GM19467 (cell line): Measurements from ENCODE around the gene HIVEP2.
A peak's percentile ranks its signal among the peaks of the same experiment; 100 is the strongest.

Source experiments
- ATAC-seq: cut with Tn5 transposase; IDR thresholded peaks from one replicate; pipeline ENCODE4 v1.9.1; 2021; ENCODE audit warnings: mild to moderate bottlenecking, moderate library complexity; ENCODE audit not compliant: unreplicated experiment

The HIVEP2 gene

DNA sequence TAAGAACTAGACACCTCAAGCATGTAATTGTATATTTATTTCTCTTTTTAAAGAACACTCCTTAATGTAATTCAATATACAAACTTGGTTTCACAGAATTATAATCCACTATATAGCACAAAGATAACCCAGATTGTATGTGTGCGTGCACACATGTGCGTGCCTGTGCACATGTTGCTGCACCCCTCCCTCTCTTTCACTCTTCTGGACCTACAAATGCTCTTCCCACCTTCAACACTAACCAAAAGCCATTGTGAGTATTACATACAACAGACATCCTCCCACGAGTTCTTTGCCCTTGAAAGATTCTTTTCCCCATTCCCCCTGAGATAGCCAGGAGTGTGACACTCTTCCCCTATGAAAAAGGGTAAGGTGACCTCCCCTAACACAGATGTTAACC is 193.5 kb downstream of the HIVEP2 start:
- ATAC-seq: no peak

DNA sequence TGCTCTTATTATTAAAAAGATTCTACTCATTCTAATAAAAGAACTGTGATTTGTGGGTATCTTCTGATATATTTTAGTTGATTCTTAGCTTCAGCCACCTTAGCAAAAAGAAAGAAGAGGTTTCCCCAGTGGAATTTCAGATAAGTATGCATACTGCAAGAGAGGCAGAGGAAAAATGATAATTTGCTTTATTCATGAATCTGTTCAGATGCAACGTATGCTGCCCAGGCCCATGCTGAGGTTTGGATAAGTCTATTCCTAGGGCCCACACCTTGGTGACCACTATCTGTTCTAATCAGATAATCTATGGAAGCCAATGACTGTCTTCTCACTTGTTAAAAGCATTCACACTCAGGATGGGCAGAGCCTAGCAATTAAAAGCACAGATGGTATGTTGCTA is 194.0 kb downstream of the HIVEP2 start:
- no peak for ATAC-seq

DNA sequence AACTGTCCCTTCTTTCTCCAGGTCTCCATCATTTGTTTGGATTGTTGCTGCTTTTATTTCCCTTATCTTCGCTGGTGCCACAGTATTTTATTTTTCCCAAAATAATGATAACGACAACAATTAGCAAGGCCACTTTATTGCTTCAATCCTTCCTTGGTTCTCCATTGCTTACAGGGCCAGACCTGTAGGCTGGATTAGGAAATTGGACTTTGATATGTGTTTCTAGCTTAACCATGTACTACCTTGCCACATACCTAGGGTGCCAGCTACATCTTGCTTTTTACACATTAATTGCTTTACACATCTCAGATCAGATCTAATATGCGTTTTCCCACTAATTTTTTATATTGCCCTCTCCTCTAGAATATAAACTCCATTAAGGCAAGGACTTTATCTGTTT is 195.4 kb downstream of the HIVEP2 start:
- no peak for ATAC-seq

DNA sequence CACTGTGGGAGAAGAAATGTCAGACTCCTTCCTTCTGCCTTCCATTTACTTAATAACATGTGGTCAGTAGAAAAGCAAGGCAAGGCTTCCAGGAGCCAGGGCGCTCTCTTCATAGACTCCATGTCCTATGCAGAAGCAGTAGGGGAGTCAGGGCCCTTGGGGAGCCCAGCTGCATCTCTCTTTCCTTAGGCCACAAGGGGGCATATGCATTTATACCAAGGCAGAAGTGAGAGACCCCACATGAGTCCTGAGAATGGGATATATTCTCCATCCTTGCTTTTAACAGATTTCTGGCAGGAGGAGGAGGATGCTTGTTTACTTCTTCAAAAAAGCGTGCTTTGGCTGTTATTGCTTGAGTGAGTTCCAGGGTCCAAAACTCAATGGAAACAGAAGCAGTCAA is 198.5 kb downstream of the HIVEP2 start:
- peak; percentile 84 for ATAC-seq

DNA sequence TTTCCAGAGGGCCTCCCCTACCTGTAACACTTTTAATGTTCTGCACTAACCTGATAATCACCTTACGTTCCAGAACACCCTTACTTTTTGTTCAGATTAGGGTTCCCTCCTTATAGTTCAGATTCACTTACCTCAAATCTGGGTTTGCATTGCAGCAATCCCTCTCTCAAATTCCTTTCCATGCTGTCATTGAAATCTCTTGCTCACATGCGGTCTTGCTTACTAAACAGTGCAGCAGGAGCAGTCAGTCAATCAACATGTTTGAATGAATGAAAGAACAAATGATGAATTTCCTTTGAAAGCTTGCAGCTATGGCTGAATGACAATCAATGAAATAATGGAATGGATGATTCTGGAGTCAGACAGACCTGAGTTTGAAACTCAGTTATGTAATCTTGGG is 200.1 kb downstream of the HIVEP2 start:
- ATAC-seq: no peak

DNA sequence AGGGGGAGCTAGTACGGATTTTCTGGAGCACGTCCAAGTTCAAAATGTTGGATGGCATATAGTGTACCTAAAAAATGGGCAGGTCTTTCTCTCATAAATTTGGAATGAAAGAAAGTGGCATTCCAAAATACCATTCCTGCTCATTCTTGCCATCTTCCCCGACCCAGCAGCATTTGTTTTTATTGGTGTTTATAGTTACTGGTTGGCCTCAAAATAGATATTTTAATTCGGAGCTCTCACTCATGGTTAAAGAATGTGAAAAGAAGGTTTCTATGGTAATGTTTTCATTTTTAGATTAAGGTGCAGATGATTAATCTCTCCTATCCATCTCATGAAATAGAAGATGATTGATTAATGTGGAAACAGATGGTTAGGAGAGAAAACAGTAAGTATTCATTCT is 204.5 kb downstream of the HIVEP2 start:
- ATAC-seq: no peak

DNA sequence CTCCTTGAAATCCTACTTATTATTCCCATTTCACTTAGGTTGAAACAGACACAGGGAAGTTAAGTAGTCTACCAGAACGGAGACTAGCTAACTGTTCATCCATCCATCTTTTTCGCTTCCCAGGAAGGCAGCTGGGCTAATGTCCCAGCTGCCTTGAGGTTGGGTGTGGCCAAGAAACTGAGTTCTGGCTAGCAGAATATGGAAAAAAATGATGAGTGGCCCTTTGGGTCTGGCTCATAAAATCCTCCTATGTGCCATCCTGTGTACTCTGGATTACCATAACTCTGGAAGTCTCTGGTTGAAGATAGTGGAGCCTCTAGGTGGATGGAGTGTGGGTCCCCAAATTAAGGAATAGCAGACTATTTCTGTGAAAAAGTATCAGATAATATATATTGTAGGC is 206.2 kb downstream of the HIVEP2 start:
- no peak for ATAC-seq

DNA sequence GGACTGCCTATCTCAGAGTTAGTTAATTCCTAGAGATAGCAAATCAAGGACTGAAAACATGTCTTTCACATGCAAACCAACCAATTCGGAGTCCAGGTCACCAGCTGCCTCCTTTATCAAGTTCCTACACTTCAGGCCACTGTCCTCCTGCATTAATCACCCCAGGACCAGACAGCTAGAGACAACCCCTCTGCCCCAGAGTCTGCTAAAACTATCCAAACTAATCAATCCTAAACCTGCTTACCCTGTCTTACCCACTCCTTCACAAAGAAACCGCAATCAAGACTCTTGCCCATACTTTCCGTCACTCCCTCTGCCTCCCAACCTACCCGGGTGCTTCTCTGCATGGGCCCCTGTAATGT is 207.0 kb downstream of the HIVEP2 start:
- no peak for ATAC-seq

DNA sequence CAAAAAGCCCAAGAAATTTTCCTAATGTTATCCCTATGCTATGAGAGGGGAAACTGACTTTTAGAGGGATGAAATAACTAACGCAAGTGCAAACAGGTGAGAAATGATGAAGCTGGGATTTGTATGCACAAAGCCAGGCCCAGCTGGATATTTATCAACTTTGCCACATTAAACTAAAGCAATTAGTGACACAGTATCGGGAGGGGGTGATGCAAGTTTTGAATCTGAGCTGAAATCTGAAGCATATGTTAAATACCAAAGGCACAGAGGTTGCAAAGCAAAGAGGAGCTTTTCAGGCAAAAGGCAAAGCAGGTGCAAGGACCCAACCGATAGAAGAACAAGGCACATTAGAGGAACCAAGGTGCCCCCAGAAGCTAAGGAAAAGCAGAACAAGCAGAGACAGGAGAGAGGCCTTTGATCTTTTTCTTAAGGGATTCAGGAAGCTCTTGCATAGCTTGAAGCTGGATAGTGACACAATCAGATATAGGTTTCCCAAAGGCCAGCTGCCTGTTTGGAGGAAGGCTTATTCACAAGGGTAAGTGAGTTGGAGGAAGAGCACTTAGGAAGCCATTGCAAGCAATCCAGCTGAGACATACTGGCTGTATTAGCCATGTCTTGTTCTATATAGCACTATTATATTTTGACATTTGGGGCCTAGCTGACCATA is 207.5 kb downstream of the HIVEP2 start:
- no peak for ATAC-seq

DNA sequence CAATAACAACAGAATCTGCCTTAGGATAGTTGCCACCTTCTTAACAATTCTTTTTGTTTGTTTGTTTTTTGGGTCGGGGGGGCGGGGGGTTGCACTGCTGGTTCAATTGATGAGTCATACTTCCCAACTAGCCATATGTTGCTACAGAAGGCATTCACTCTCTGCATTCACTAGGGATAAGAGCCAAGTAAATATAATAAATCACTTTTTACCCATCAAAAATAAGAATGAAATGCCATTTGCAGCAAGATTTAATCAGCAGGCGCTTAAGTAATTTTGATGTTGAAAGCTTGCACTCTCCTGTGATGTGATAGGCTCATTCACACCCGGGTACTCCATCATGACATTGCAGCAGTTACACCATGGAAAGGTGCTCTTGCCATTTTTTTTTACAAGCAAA is 209.8 kb downstream of the HIVEP2 start:
- ATAC-seq: no peak

DNA sequence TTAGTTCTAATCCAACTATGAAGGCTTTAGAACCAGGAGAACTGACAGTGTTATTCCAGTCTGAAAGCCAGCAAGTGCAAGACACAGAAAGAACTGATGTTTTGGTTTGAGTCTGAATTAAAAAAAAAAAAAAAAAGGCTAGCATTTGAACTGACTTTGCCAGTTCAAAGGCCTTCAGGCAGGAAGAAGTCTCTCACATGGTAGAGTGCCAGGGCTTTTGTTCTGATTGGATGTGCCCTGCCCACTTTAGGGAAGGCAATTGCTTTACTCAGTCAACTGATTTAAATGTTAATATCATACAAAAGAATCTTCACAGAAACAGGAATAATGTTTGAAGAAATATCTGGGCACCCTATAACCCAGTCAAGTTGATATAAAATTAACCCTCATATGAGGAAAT is 212.2 kb downstream of the HIVEP2 start:
- no peak for ATAC-seq

DNA sequence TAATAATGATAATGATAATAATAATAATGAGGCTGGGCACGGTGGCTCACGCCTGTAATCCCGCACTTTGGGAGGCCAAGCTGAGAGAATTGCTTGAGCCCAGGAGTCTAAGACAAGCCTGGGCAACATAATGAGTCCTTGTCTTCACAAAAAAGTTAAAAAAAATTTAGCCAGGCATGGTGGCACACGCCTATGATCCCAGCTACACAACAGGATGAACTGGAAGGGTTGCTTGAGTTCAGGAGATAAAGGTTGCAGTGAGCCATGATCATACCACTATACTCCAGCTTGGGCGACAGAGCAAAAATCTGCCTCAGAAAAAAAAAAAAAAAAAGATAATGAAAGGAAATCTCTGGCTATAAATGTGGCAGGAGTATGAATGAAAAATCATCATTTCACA is 213.4 kb downstream of the HIVEP2 start:
- ATAC-seq: no peak

DNA sequence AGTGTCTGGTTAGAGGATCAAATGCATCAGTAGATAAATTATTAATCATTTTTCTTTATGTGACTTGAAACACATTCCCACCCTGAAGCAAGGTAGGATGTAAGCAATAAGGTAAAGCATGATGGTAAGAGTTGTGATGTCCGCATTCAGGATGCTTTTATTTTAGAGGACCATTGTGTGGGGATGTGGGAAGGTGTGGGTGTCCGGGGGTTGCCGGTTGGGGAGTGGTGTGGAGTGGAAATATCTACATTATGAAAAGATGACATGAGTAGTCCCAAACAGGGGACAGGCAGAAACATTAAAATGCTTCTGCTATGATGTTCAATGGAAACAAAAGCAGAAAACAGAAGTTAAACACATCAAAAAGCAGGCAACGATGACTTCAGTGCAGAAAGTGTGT is 215.4 kb downstream of the HIVEP2 start:
- no peak for ATAC-seq

DNA sequence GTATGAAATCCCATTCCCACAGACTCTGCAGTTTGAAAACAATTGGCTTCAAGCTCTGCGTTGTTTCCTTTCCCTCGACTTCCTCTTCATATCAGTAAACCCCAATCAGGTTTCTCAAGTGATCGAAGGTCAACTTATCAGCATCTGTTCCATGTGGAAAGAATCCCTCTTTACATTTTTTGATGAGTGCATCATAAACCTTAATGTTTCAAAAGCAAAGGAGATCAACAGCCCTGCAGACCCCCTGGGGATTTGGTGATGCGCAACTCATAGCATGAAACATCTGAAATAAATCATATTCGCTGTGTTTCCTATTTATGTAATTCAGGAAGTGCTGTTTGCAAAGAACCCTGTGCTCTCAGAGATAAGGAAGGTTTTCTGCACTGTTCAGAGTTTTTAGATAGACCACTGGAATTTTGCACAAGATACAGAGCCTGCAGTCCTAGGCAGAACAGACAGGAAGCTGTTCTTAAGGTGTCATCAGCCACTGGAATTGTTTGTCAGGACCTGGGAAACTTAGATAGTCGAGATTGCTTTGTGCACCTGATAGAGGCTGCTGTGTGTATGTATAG is 216.0 kb downstream of the HIVEP2 start:
- ATAC-seq: no peak

DNA sequence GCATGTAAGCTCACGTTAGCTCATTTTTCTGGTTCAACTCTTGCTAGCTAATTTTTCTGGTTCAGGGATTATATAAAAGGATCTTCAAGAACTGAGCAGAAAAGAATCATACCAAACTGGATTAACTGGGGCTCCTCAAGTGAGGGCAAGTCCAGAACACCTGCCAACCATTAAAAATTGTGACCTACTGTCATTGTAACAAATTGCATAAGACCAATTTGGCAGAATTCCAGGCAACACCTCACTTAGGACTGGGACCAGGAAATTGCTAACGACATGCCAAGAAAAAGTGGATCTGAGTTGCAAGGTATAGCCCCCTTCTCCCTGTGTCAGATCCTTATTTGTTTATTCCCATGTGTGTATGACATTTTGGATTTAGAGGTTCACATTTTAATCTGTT is 216.6 kb downstream of the HIVEP2 start:
- ATAC-seq: no peak

DNA sequence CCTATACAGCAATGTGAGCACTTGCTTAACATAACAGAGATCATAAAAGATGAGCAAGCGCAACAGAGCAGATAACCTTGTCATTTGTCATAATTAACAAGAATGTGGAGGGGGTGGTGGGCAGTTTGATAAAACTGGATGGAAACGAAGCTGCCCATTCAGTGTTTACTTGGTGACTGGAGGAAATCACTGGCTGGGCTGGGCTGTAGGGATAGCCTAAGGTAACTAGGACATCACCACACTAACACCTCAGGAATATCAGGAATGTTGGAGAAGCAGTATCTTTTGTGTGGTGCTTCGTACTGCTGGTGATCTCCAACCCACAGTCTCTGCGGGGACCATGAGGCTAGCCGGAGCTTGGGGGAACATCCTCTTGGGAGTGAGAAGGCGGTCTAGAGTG is 218.4 kb downstream of the HIVEP2 start:
- no peak for ATAC-seq

DNA sequence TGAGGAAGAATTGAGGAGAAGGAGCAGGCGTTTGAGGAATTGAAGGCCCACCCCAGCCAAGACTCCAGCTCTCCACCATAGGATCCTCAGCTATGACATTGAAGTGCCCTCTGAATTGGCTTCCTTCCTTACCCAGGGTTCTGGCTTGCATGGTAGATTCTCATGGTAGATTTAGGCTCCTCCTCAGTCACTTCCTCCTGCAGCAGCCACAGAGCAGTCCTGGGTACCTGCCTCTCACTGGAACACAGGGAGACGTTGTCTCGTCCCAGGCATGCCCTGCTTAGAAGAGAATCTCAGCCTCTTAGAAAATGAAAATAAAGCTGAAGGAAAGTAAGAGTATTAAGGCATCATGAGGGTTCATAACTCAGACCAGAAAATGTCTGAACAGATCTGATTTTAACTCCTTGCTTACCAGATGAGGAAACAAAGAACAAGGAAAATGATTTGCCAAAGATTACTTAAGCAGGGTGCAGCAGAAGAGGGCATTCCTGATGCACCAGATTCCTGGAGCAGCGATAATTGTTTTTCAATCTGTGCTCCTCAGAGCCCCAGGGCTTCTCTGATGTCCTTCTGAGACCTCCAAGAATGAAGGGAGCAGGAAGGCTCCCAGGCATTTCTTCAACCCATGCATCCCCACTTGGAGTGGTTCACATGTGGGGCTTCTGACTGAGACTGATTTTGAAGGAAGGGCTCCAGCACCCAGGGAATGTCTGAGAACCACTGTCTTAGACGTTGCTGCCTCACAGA is 219.8 kb downstream of the HIVEP2 start:
- ATAC-seq: no peak

DNA sequence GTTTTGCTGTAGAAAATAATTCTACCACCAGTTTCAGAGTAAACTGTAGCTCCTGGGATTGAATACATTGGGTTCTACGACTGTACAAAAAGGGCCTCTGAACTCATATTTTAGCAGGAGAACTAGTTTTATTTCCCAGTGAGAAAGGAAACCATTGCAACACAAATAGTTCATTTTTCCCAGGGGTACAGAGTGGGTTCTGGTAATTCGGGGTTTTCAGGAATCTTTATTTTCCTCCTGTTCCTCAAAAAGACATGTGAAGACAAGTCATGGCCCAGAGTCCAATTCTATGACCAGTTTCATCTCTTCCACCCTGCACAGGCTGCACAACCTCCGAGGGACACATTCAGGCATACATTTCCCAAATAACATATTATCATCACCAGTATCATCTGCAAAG is 222.1 kb downstream of the HIVEP2 start:
- ATAC-seq: no peak

DNA sequence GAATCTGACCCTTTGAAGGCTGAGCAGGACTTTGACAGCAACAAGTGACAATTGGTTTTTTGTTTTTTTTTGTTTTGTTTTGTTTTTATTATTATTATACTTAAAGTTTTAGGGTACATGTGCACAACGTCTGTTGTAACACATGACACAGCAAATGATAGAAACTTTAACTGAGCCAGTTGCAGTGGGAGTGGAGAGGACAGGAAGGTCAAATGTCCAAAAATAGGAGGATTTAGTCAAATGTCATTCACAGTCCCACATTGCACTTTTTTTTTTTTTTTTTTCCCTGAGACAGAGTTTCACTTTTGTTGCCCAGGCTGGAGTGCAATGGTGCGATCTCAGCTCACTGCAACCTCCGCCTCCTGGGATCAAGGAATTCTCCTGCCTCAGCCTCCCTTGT is 223.0 kb downstream of the HIVEP2 start:
- no peak for ATAC-seq

DNA sequence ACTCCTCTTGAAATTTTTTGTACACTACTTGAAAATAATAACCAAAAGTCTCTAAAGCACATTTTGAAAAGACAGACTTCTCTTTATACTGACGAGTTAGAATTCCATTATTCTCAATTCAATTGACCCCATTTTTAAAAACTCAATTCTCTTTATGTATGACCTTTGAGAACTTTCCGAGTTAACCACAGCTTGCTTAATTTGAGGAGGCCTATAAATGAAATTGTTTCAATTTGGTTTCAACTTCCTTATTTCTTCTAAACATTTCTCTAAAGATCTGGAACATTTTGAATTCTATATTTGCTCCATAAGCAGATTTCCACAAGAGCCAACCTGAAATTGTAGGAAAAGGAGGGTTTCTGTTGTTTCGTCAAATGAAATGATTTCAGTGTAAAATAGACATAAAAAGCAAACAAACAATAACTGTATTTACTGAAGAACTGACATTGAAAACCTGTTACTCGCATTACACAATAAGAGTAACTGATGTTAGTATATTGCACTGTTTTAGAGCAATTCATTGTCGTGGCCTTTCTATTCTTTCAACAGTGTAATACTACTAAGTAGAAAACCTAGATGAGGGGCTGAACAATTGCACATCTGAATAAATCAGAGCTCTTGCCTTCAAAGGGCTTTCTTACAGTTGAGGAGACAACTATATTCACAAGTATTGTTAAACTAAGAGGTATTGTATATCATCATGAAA is 223.6 kb downstream of the HIVEP2 start:
- ATAC-seq: no peak

DNA sequence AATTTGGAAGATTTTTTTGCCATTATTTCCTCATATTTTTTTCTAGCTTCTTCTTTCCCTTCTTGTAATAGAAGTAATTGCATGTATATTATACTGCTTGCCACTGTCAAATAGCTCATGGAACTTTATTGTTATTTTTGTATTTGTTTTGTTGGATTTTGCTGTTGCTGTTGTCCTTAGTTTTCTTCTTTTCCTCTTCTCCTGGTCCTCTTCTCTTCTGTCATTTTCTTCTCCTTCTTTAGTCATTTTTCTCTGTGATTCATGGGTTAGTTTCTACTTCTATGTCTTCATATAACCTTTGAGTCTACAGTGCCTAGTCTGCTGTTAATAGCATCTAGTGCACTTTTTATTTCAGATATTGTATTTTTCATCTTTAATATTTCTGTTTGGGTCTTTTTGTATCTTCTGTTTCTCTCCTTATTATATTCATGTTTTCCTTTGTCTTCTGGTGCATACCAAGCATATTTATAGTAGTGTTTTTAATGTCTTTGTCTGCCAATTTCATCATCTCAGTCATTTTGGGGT is 226.2 kb downstream of the HIVEP2 start:
- ATAC-seq: no peak

DNA sequence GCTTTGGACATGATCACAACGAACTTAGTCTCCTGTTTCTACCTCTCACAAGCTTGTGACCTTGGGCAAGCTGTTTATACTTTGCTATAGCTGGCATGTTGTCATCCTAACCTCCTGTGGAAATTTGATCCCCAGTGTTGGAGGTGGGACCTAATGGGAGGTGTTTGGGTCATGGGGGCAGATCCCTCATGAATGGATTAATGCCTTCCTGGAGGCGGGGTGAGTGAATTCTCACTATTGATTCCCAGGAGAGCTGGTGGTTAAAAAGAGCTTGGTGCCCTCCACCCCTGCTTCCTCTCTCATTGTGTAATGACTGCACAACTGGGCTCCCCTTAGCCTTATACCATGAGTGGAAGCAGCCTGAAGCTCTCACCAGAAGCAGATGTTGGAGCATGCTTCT is 228.9 kb downstream of the HIVEP2 start:
- no peak for ATAC-seq
